Central memory CD8-positive, alpha-beta T cell (primary cell): ENCODE data around the gene ZNF423.

Experiments
- ATAC-seq: fragments of 150-1000 bp; cut with Tn5 transposase; replicated peaks from 2 replicates; pipeline ENCODE4 v1.10.0; 2022; ENCODE audit warnings: mild to moderate bottlenecking, moderate FRiP score, moderate number of reproducible peaks; ENCODE audit not compliant: poor library complexity, severe bottlenecking; ENCODE audit errors: extremely low read depth
- DNase-seq, 2 donors: peaks; one replicate each; pipeline ENCODE4 v3.0.0; 2021; ENCODE audit warnings: low spot score in 2 of 2
- H3K27ac Mint-ChIP-seq: one replicate; pipeline ENCODE4 v1.8.0; 2022; ENCODE audit warnings: low read depth, mild to moderate bottlenecking, moderate library complexity, mixed read lengths
- H3K27me3 Mint-ChIP-seq: one replicate; pipeline ENCODE4 v1.8.0; 2022; ENCODE audit warnings: mixed read lengths
- H3K36me3 Mint-ChIP-seq: one replicate; pipeline ENCODE4 v1.8.0; 2022; ENCODE audit warnings: mild to moderate bottlenecking, moderate library complexity, mixed read lengths; ENCODE audit not compliant: insufficient read depth
- H3K4me1 Mint-ChIP-seq: one replicate; pipeline ENCODE4 v1.8.0; 2022; ENCODE audit warnings: mixed read lengths
- H3K4me3 Mint-ChIP-seq: one replicate; pipeline ENCODE4 v1.8.0; 2022; ENCODE audit warnings: mild to moderate bottlenecking, moderate library complexity, mixed read lengths
- H3K9me3 Mint-ChIP-seq: one replicate; pipeline ENCODE4 v1.8.0; 2022; ENCODE audit warnings: mixed read lengths

ZNF423 gene

DNA sequence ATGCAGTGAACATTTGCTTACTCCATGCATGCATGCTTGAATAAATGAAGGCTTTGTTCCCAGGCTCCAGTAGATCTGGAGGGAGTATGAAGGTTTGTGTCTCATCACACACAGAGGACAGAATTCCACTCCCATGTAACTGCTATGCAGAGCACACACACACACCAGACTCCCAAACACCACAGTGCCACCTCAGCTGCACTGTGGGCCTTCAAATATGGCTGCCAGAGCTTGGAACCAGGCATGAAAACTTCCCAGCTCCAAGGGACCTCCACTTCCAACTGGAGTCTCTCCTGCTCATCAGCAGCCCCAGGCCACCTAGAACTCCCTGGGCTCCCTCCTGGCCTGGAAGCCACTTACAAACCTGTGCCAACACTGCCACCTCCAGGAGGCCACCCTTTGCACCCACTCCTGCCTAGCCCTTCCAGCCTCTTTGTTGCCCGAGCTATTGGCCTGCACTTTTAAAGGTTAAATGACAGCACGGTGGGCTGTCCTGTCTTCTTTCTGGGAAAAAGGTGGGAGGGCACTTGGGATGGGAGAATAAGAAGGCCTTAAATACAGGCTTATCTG is 151.2 kb downstream of the ZNF423 start:
- H3K4me3 Mint-ChIP-seq = no peak overlapping the region
- H3K9me3 Mint-ChIP-seq = no peaks in the 10 kb centered on the region
- peaks cover 28% of the 10 kb centered on the region for H3K27me3 Mint-ChIP-seq
- DNase-seq (no peak), ATAC-seq (no peak)
- peaks cover 3% of the 10 kb centered on the region for H3K36me3 Mint-ChIP-seq
- no peak overlapping the region for H3K27ac Mint-ChIP-seq
- no peaks in the 10 kb centered on the region for H3K4me1 Mint-ChIP-seq

DNA sequence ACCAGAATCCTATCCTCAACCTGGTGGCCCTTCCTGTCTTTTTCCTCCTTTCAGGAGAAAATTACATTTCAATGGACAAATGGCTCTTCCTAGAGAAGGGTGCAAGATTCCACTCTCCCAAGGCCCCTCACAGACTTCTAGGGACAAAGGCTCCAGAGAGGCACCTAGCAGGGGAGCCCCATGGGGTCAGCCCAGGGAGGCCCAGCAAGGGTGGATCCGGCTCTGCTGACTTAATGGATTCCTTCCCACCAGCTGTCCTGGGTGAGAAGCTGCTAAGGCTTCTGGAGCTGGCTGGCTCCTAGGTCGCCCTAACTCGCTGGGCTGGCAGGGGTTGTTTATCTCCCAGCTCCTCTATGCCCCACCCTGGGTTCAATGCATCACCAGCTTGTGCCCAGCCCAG is 152.4 kb downstream of the ZNF423 start:
- Mint-ChIP-seq H3K4me1 (no peaks in the 10 kb centered on the region), H3K27ac (no peak overlapping the region), H3K36me3 (peaks cover 3% of the 10 kb centered on the region), H3K27me3 (peaks cover 39% of the 10 kb centered on the region), H3K9me3 (no peaks in the 10 kb centered on the region), H3K4me3 (no peak overlapping the region)
- ATAC-seq (no peak), DNase-seq (no peak)

DNA sequence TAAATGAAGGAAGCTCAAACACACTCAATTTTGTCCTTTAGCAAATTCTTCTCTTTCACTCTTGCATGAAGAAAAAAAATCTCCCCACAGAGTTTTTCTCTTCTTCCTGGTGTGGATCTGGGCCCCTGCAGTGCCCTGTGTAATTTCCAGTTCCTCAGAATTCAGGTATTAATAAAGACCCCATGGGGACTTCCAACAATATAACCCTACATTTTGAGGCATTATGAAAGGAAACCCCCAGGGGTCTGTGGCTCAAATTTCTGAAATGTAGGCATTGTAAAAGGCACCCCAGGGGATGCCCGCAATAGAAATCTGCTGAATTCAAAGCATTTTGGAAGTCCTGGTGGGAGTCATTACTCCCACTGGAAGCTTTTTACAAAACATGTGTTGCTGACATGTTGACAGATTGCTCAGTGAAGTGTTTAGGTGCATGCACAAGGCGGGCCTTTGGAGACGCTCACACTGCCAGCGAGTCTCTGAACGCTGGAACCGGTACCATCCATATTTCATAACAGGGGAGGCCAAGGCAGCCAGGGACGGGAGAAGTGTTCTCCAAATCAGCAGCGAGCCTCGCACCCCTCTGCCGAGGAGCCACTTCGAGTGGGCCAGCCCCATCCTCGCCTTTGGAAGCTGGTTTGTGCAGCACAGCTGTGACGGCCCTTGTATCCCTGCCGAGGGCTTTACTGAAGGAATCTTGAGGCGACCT is 154.0 kb downstream of the ZNF423 start:
- H3K27ac Mint-ChIP-seq = no peak overlapping the region
- H3K9me3 Mint-ChIP-seq = no peaks in the 10 kb centered on the region
- peaks cover 50% of the 10 kb centered on the region for H3K27me3 Mint-ChIP-seq
- ATAC-seq (no peak), DNase-seq (no peak)
- H3K4me3 Mint-ChIP-seq = no peak overlapping the region
- H3K4me1 Mint-ChIP-seq = no peaks in the 10 kb centered on the region
- peaks cover 2% of the 10 kb centered on the region for H3K36me3 Mint-ChIP-seq

DNA sequence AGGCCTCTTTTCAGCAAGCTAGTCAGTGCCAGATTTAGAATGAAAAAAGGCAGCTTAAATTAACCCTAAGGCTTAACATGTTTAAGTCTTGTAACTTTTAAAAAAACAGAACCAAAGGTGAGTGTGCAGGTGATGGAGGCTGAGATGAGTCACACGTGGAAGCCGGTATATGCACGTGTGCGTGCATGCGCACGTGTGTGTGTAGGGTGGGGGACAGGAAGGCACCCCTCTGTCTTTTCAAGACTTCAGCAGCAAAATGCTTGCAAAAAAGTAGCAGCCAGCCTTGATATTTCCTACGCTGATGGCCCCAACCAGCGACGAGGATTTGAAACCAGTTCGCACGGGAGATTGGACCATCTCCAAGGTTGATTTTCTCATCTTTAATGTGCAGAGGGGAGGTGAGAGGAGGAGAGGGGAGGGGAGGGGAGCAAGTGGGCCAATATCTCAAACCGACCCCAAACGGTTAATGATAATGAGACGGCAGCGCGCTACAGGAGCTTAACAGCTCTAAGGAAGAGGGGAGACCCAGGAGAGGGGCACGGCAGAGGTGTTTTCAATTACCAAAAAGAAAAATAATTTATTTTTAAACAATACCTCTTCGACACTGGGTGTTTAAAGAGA is 154.7 kb downstream of the ZNF423 start:
- Mint-ChIP-seq H3K4me1 (no peaks in the 10 kb centered on the region), H3K9me3 (no peaks in the 10 kb centered on the region), H3K27me3 (peaks cover 43% of the 10 kb centered on the region), H3K27ac (no peak overlapping the region), H3K36me3 (peaks cover 2% of the 10 kb centered on the region), H3K4me3 (no peak overlapping the region)
- DNase-seq = no peak
- ATAC-seq = no peak

DNA sequence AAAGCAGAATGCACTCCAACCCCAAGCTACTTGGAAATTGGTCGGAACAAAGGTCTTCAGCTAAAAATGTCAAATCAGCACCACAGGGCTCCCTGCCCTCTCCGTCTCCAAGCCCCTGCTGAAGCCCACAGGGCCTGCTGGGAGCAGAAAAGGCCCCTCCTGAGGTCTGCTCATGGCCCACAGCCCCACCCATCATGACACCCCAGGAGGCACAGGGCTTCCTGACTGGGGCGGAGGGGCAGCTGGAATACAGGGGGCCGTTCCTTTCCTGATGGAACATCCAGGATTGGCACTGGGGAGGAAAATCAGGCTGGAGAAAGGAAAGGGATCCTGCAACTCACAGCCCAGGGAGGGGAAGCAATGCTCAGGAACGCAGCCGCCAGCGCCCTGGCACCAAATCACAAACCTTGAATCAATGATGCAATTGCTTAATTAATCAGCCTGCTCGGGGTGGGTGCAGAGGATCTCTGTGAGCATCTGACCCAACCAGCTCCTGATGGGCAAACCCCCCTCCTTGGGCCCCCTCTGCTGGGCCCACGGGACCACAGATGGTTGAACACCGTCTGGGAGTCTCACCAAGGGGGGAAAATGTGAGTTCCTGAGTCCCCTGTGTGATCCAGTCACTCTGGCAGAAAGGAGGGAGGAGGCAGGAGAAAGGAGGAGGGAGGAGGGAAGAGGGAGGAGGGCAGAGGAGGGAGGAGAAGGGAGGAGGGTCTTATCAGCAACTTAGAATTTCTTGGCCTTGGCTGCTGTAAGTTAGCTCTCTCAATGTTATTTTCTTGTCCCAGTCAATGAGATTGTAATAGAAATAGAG is 155.5 kb downstream of the ZNF423 start:
- Mint-ChIP-seq H3K4me3 (no peak overlapping the region), H3K4me1 (no peaks in the 10 kb centered on the region), H3K27ac (no peak overlapping the region), H3K36me3 (peaks cover 2% of the 10 kb centered on the region), H3K27me3 (peaks cover 37% of the 10 kb centered on the region), H3K9me3 (no peaks in the 10 kb centered on the region)
- DNase-seq (no peak), ATAC-seq (no peak)

DNA sequence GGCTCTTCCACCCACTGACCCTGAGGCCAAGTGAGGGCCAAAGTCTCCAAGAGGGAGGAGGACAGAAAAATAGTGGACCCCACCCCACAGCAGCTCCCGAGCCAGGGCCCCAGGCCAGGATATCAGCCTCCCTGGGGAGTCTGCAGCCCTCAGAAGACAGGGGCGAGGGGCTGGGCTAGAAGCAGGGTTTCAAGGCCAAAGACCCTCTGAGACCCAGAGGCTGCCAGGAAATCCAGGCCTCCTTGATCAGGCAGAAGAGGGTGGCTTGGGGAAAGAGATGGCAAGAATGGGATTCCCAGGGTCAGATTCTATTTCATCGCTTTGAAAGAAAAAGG is 156.1 kb downstream of the ZNF423 start:
- no peak for DNase-seq
- no peak overlapping the region for H3K27ac Mint-ChIP-seq
- H3K36me3 Mint-ChIP-seq = peaks cover 2% of the 10 kb centered on the region
- no peak overlapping the region for H3K4me3 Mint-ChIP-seq
- H3K27me3 Mint-ChIP-seq = peaks cover 30% of the 10 kb centered on the region
- no peaks in the 10 kb centered on the region for H3K9me3 Mint-ChIP-seq
- ATAC-seq = no peak
- no peaks in the 10 kb centered on the region for H3K4me1 Mint-ChIP-seq

DNA sequence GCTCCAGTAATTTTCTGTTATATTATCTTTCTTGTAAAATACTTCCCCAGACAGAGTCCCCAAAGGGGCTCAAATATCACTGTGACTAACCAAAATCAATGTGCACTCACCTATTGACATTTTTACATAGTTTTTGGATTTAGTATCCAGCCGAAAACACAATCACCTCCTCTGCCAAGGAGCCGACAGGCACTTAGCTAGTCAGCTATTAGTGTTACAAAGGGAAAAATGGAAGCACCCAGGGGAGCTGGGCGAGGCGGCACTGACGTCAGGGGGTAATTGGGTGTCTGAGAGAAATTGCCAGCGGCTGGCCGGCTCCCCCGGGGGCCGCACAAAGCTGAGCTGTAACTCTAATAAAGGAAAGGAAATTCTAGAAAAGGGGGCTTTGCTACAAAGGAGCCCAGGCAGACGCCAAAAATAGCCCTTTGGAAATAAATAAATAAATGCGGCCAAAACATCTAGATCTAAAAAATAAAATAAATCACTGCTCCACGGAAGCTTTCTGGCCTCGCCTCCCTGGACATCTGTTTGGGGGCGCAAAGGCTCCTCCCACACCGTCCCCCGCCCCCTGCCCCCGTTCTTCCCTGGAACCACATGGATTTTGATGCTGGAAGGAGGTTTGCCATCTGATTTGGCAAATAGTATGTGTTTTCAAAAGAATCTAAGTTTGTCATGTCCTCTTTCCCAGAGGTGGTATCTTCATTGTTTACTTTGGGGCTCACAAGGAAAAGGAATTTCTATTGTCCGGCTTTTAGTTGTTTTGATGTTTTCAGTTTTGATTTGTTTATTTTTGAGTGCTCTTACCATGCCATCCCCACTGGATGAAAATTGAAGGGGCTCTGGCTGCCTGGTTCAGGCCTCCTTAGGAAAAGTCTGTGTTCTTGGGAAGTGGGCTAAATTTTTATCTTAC is 156.7 kb downstream of the ZNF423 start:
- H3K27ac Mint-ChIP-seq = no peak overlapping the region
- no peaks in the 10 kb centered on the region for H3K9me3 Mint-ChIP-seq
- ATAC-seq (no peak), DNase-seq (no peak)
- peaks cover 29% of the 10 kb centered on the region for H3K27me3 Mint-ChIP-seq
- H3K36me3 Mint-ChIP-seq = peaks cover 2% of the 10 kb centered on the region
- H3K4me1 Mint-ChIP-seq = no peaks in the 10 kb centered on the region
- H3K4me3 Mint-ChIP-seq = no peak overlapping the region

DNA sequence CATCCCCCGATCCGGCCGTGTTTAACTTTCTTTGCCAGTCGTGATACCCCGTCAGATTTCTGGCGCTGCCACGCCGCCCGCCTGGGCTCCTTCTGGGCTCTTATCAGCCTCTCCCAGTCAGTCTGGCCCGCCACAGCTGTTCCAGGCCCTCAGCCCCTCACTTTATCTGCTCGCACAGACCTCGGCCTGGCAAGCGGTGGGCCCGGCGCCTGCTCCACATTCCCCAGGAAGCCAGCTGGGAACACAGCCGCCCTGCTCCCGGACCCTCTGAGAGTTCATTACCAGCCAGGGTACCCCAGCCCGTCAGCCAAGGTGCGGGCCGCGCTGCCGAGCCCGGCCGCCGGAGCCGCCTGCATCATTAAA is 157.5 kb downstream of the ZNF423 start:
- Mint-ChIP-seq H3K4me3 (no peak overlapping the region), H3K36me3 (peaks cover 2% of the 10 kb centered on the region), H3K27ac (no peak overlapping the region), H3K4me1 (no peaks in the 10 kb centered on the region), H3K27me3 (peaks cover 29% of the 10 kb centered on the region), H3K9me3 (no peaks in the 10 kb centered on the region)
- ATAC-seq (no peak), DNase-seq (no peak)

DNA sequence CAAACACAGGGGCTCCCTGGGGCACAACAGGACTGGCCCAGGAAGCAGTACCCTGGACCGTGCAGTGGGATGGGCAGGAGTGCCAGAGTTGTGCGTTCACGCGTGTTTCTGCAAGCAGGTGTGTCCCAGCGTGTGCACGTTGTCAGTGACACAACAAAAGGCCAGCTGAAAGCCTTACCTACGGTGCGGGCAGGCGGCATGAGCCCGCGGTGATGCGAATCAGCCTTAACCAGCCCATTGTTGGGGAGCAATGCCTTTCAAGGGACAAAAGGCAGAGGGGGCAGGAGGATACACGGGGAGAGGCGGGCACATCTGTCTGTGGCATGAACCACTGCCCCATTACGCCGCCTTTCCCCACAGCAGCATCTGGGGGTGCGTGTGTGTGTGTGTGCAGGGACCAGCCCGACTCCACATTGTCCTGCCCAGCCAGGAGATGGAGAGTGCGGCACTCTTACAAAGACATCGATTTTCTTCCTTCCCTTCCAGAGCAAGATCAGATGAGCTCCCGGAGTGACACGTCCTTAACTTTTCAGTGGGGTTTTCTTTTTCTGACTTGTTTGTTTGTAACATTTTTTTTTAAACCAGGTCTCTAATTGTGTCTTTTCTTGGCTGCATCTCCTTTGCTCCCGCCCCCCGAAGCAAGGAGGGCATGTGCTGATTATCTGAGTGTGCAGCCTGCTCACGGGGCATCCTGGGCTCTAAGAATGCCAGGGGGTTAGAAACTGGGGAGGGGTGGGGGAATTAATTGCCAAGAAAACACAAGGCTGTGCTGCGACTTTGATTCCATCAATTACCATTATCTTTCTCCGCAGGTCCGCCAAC is 158.1 kb downstream of the ZNF423 start:
- Mint-ChIP-seq H3K9me3 (no peaks in the 10 kb centered on the region), H3K36me3 (peaks cover 2% of the 10 kb centered on the region), H3K4me3 (no peak overlapping the region), H3K4me1 (no peaks in the 10 kb centered on the region), H3K27me3 (peaks cover 29% of the 10 kb centered on the region), H3K27ac (no peak overlapping the region)
- ATAC-seq (no peak), DNase-seq (no peak)

DNA sequence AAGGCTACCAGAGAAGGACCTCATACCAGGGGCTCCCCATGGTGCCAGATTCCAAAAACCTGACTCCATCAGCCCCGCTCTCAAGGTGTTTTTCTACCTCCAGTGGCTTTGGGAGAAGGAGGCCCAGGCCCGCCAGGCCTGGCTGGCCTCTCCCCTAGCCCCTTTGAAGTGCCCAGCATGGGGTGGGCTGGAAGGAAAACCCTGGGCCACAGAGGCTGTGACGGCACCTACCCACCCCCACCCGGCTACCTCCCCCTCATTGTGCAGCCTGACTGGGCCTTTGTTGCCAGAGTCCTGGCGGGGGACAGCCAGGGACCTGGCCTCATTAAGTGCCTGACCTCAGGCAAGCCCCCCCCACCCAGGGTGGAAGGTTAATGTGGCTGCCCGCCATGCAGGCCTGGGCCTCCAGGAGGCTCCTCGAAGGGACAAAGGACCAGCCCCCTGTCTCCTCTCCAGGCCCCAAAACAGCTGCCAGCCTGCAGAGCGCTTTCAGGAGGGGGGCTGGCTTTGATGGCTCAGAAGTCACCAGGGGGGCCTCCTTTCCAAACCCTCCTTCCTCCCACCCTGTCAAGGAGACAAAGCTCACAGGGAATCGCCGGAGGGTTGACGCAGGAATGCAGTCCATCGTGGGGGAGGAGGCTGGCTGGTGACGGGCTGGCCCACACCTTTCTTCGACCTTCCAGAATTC is 159.4 kb downstream of the ZNF423 start:
- Mint-ChIP-seq H3K4me1 (no peaks in the 10 kb centered on the region), H3K36me3 (peaks cover 2% of the 10 kb centered on the region), H3K4me3 (no peak overlapping the region), H3K27ac (no peak overlapping the region), H3K27me3 (peaks cover 29% of the 10 kb centered on the region), H3K9me3 (no peaks in the 10 kb centered on the region)
- DNase-seq = no peak
- no peak for ATAC-seq

DNA sequence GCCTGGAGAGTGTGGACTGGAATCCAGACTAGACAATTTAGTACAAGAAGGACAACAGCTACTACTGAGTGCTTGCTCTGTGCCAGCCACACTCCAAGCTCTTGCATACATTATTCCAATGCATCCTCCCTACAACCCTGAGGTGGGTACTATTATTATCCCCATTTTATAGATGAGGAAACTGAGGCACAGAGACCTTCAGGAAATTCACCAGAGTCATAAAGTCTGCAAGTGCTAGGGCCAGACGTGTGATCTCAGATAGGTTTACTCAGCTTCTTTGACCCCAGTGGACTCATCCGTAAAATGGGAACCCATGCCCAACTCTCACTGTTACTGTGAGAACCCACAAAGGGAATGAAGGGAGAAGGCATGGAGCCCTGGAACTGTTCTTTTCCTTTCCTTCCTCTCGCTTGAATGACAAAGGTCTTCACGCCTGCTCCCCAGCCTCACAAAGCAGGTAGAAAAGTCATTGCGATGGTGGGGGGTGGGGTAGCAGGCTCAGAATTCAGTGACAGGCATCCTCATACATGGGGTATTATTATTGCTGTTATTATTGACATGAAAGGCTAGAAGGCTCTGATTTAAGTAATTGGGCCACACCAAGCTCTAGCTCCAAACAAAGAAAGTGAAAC is 160.0 kb downstream of the ZNF423 start:
- H3K4me1 Mint-ChIP-seq = no peaks in the 10 kb centered on the region
- ATAC-seq (no peak), DNase-seq (no peak)
- H3K9me3 Mint-ChIP-seq = no peaks in the 10 kb centered on the region
- H3K36me3 Mint-ChIP-seq = peaks cover 2% of the 10 kb centered on the region
- H3K27me3 Mint-ChIP-seq = peaks cover 31% of the 10 kb centered on the region
- H3K4me3 Mint-ChIP-seq = no peak overlapping the region
- no peak overlapping the region for H3K27ac Mint-ChIP-seq
